HG03571 (cell line): ENCODE results near the gene EGFL7.
"Not testable (repeated sequence)": the region's sequence is repeated elsewhere in the genome, so short reads cannot be mapped to it uniquely, and the experiment has no call there.

ENCODE experiments used
- ATAC-seq: cut with Tn5 transposase; IDR thresholded peaks from one replicate; pipeline ENCODE4 v1.9.1; 2021; ENCODE audit not compliant: unreplicated experiment

EGFL7 gene

GRCh38 chr9:136624184-136624951 is 38.3 kb upstream of the EGFL7 start:
- ATAC-seq: no peak

DNA sequence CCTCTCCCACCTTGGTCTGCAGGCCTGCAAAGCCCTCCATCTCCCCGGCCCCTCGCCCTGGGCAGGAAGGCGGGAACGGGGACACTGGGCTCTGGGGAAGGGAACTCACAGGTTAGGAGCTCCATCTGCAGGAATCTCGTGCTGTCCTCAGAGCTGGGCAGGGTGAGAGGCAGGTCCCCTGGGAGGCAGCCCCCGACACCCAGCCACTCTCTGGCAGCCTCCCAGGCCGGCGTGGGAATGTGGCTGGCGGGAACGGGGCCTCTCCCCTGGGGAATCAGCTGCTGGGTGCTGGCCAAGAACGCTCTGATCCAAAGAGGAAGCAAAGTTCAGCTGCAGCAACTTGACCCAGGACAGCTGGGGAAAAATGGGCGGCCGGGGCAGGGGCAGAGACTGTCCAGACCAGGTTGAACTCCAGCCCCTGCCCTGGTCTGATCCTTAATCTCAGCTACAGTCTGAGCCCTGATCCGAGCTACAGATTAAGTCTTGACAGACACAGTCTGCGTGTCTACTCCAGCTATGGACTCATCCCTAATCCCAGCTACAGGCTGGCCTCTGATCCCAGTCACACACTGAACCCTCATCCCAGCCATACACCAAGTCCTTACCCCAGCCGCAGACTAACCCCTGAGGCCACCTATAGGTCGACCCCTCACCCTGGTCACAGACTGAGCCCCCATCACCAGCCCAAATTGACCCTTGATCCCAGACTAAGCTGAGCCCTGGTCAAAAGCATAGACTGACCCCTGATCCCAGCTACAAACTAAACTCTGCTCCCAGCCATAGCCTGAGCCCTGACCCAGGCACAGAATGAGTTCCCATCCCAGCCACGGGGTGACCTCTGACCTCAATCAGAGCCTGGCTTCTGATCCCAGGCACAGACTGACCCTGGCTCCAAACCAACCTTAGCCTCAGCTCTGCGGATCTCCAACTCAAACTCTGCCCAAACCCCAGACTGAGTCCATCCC is 37.3 kb upstream of the EGFL7 start:
- ATAC-seq: no peak

- ATAC-seq: no peak
These were observed 36.5 kb upstream of the EGFL7 start for GRCh38 chr9:136626066-136626725.

GRCh38 chr9:136626740-136627642 is 35.7 kb upstream of the EGFL7 start:
- ATAC-seq: no peak

GRCh38 chr9:136627703-136628102 is 35.0 kb upstream of the EGFL7 start:
- no peak for ATAC-seq

- no peak for ATAC-seq
These were observed 34.4 kb upstream of the EGFL7 start for GRCh38 chr9:136628268-136628667.

GRCh38 chr9:136629001-136629878 is 33.5 kb upstream of the EGFL7 start:
- ATAC-seq: no peak

GRCh38 chr9:136629879-136630661 is 32.6 kb upstream of the EGFL7 start:
- ATAC-seq: no peak

DNA sequence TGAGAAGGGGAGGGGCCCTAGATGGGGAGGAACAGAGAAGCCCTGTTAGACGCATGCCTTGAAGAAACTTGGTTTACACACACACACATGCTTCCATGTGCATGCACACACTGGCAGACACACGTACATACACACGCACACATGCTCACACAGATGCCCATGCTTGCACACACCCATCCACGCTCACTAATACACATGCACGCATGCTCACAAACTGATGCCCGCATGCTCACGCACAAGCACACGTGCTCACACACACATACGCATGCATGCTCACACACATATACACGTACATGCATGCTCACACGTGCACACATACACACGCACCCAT is 32.1 kb upstream of the EGFL7 start:
- ATAC-seq: no peak

GRCh38 chr9:136631038-136632000 is 31.4 kb upstream of the EGFL7 start:
- no peak for ATAC-seq

- not testable (repeated sequence) for ATAC-seq
These were observed 30.6 kb upstream of the EGFL7 start for GRCh38 chr9:136632072-136632471.

DNA sequence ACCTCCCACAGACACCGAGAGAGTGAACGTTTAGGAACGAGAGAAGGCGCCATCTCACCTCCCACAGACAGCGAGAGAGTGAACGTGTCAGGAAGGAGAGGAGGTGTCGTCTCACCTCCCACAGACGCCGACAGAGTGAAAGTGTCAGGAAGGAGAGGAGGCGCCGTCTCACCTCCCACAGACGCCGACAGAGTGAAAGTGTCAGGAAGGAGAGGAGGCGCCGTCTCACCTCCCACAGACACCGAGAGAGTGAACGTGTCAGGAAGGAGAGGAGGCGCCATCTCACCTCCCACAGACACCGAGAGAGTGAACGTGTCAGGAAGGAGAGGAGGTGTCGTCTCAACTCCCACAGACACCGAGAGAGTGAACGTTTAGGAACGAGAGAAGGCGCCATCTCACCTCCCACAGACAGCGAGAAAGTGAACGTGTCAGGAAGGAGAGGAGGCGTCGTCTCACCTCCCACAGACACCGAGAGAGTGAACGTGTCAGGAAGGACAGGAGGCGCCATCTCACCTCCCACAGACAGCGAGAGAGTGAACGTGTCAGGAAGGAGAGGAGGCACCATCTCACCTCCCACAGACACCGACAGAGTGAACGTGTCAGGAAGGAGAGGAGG is 30.1 kb upstream of the EGFL7 start:
- not testable (repeated sequence) for ATAC-seq

DNA sequence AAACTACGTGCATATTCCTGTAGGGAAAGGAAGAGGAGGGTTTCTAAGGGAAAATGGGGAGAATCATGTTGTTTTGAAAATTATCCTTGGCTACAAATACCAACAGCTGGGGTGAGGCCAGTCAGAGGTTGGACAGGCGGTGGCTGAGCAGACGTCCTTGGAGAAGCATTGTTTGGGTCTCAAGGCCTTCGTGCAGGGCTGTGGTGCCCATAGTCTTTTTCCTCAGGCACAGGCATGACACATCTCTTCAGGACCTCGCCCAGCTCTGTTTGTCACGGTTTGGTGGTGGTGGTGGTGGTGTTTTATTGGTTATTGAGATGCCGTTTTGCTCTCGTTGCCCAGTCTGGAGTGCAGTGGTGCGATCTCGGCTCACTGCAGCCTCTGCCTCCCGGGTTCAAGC is 27.8 kb upstream of the EGFL7 start:
- no peak for ATAC-seq

DNA sequence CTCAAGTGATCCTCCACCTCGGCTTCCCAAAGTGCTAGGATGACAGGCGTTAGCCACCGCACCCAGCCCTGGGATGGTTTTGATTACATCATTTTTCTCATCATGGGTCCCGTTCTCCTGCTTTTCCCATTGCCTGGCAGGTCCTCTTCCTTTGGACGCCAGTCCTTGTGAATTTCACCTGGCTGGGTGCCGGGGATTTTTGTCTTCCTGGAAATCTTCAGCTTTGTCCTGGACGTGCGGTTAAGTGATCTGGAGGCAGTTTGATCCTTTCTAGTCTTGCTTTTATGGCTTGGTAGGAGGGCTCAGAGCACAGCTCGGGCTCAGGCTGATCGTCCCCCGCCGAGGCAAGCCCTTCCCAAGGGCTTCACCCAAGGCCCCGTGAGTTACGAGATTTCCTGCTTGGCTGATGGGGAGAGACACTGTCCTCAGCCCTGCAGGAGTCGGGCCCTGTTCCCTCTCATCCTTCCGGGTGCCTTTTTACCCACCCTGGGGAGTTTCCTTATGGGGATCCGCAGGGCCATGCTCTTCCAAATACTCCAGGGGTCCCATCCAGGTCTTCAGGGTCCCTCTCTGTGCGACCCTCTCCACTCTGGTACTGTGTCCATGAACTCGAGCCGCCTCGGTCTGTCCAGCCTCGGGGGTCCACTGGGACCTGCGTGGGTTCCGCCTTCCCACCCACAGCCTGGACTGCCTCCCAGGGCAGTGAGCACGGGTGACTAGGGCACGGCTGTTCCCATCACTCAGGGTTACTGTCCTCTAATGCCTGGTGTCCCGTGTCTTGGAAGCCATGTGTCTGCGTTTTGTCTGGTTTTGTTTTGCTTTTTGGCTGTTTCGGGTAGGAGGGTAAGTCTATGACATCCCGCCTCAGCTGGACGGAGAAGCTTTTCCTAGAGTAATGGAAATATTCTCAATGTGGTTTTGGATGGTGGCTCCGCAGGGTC is 22.3 kb upstream of the EGFL7 start:
- ATAC-seq: no peak

DNA sequence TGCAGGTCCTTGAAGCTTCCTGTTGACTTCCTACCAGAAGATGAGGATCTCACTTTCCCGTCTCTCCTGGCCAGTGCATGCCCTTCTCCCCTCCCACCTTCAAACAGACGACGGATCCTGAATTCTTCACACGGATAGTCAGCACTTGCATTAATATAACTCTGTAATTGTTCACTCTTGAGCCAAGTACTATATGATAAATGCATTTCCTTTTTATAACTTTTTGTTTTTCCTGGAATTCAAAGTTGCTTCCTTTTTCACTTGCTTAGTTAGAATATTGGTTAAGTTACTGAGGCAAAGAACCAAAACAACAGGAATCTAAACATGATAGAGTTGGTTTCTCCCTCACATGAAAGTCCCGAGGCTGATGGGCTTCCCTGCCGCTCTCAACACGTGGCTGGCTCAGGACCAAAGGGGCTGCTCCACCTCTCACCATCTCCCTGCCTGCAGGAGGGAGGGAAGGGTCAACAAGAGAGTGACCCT is 20.2 kb upstream of the EGFL7 start:
- ATAC-seq: no peak
